ENCODE data around the gene MCRS1.
"Not testable (repeated sequence)": the region's sequence is repeated elsewhere in the genome, so short reads cannot be mapped to it uniquely, and the experiment has no call there.

The MCRS1 gene

GRCh38 chr12:49524660-49525324 is 43.1 kb downstream of the MCRS1 start:
- DNase-seq (ENCODE audit: low read depth in 1 of 2, low spot score in 1 of 2): no peak

- no peak for DNase-seq (ENCODE audit: low read depth in 1 of 2, low spot score in 1 of 2)
Measured at GRCh38 chr12:49521389-49521788, 46.6 kb downstream of the MCRS1 start.

- DNase-seq (ENCODE audit: low read depth in 1 of 2, low spot score in 1 of 2): no peak
Measured at GRCh38 chr12:49519574-49519936, 48.4 kb downstream of the MCRS1 start.

- no peak for DNase-seq (ENCODE audit: low read depth in 1 of 2, low spot score in 1 of 2)
Measured at GRCh38 chr12:49518914-49519573, 48.9 kb downstream of the MCRS1 start.

GRCh38 chr12:49515266-49515665 is 52.7 kb downstream of the MCRS1 start:
- no peak for DNase-seq (ENCODE audit: low read depth in 1 of 2, low spot score in 1 of 2)

- no peak for DNase-seq (ENCODE audit: low read depth in 1 of 2, low spot score in 1 of 2)
Measured at GRCh38 chr12:49512546-49512945, 55.4 kb downstream of the MCRS1 start.

- DNase-seq (ENCODE audit: low read depth in 1 of 2, low spot score in 1 of 2): no peak
Measured at GRCh38 chr12:49511410-49511809, 56.5 kb downstream of the MCRS1 start.

GRCh38 chr12:49509681-49510080 is 58.3 kb downstream of the MCRS1 start:
- not testable (repeated sequence) for DNase-seq (ENCODE audit: low read depth in 1 of 2, low spot score in 1 of 2)
